Measurements from ENCODE around the gene NEUROD6.

NEUROD6 gene

DNA sequence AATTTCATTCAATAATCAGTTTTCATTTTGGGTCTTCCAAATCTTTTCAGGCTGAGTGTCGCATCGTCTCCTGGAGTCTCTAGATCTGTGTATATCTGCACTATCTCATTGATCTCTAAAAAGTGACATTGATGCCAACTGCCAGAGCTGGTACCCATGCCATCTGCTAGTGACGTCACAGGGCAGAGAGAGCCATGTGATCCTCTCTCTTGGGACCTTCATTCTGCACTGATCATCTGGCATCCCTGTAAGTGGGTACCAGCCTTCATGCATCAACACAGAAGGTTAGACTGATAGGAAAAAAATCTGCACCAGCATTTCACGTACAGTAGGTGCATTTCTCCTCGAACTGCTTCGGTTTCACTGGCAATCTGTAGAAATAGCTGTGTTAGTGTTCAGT, at the start of gene NEUROD6:
Gene NEUROD6 (minus strand): TSS at position 124 of the 400 bp plus-strand sequence. CDS start 1,458 bp downstream, outside the sequence.
- DNase-seq (ENCODE audit: low spot score): no peak

DNA sequence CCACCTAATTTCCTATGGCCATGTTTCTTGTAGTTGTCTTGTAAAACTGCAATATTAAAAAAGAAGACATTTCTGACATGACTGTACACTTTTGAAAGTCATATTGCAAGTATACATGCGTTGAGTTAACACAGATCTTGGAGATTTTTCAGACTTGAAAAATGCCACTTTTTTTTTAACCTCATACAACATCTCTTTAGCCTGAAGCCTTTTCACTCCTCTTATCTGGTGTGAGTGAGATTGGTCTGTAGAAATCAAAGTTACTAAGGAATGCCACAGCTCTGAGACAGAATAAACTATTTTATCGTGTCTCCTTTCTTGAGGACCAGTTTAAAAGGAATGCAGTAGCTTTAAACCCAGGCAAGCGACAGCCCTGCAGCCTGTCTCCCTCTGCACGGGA, 43.9 kb upstream of the NEUROD6 start:
- no peak for DNase-seq (ENCODE audit: low spot score)

DNA sequence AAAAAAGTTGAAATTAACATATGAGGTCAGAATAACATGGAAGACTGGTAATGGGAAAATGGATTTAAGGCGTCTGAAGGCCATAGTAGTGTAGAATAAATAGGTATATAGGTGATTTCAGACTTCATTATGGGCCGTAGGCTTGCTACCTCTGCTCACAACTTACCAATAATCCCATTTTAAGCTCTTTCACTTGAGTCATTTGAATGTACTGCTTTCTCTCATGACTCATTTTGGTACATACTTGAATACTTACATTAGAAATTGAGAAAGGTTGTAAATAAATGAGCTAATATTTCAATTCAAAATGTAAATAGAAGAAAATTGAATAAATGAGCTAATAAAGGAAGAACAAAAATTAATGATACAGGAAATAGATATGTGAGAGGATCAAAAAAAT, 42.2 kb upstream of the NEUROD6 start:
- DNase-seq (ENCODE audit: low spot score): no peak

DNA sequence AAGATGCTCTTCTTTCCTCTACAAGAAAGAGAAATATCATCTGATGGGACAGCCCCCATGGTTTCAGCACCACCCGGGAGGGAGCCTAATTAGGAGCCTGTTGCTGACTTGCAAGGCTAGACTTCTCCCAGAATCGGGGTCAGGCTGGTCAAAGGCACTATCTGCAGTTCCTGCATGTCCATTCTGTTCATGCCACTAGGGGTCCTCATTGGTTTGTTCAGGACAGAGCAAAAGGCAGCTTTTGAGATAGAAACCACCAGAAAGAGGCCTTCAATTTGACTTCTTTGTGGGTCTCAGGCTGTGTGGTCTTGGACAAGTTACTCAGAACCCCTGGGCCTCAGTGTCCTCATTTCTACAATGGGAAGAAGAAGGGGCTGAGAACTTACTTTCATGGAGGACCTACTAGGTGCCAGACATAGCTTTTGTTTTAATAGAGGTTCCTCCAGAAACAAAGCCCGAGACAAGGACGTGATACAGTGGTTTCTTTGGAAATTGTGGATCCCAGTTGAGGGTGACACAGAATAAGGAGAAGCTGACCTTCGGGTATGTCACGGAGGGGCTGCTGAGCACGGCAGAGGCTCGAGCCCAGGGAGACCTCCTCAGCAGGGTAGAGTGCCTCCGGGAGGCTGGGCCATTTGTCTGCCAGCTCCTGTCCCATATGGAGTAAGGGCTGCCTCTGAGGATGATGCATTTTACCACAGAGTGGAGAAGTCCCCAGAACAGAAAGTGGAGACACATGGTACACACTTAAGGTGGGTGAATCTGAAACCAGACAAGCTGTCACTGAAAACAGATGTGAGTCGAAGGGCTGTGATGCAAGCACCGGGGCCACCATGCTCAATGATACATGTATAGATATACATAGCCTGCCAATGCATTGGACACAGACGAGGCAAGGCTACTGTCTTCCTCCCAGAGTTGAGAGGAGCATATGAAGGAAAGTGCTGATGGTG, 33.1 kb upstream of the NEUROD6 start:
- peak; percentile 68 for DNase-seq (ENCODE audit: low spot score)

DNA sequence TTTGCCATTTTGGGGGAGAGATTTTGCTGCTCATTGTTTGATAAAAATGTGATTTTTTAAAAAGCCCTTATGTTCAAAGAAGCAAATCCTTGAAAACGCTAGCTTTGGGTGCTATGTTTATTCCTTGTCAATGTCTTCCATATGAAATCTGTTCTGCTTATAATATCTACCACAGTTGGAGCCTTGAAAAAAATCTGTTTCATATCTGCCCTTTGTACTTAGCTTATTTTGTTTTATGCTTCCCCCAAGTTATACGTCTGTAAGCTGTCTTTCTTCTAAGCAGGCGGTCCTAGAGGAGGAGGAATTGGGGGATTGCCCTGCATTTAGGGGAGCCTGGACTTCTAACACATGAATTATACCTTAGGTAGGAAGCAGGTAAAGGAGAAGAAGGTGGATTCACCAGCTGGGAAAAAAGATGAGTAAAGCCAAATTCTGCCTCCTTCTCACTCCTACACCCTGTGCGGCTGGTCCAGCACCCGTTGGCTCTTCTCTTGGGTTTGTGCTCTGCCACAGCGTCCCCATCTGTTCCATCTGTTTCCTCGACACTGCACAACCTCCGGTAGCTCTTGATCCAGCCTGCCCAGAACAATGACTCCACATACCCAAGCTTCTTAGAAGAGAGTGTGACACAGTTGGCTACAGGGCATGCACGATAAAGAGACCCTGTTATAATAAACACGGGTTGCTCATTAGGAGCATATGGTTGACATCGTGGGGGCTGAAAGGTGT, 31.9 kb upstream of the NEUROD6 start:
- no peak for DNase-seq (ENCODE audit: low spot score)

DNA sequence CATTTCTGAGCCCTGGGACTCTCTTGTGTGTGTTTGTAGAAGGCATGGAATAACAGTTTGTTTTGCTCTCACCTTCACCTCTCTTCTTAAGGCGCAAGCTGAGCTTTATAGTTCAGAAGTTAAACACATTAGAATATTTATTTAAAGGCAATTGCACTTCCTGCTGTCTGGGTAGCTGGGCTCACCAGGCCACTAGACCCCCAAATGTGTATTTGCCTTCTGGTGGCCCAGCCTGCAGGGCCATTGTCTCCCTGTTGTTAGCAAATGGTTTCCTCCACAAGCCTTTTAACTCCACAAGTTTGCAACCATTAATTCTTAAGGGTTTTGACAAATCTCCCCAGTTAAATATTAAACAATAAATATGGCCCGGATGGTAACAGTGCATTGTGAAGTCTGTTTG, 31.1 kb upstream of the NEUROD6 start:
- no peak for DNase-seq (ENCODE audit: low spot score)

DNA sequence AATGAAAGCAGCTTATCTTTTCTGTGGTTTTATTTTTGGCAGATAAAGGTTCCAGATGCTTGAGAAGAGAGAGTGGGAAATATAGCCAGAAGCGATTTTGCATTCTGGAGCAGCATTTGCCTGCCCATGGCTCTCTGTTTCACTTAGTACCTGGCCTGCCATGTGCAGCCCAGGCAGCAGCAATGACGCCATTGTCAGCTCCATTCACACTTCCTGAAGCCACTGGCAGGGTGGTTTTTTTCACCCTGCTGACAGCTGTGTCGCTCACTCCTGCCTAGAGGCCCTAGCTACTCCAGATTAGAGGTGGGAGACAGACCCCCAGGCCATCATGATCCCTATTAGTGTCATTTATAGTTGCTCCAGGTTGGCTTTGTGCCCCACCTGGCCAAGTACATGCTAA, 30.1 kb upstream of the NEUROD6 start:
- no peak for DNase-seq (ENCODE audit: low spot score)

DNA sequence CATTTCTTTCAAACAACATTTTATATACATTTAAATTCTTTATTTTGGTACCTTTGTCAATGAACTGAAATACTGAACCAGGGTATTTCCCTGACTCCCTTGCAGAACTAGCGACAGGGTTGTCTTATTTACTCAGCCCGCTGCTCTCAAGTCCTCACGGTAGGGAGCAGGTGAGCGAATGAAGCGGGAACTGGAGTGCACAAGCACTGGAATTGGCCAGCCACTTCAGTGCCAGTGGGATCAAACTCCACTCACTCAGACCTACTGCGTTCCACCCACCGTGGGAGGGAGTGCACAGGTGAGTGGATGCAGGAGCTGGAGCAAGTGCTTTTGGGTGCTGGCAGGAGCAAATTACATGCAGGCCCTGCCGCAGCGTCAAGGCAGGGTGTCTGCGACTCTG, 28.1 kb upstream of the NEUROD6 start:
- no peak for DNase-seq (ENCODE audit: low spot score)

DNA sequence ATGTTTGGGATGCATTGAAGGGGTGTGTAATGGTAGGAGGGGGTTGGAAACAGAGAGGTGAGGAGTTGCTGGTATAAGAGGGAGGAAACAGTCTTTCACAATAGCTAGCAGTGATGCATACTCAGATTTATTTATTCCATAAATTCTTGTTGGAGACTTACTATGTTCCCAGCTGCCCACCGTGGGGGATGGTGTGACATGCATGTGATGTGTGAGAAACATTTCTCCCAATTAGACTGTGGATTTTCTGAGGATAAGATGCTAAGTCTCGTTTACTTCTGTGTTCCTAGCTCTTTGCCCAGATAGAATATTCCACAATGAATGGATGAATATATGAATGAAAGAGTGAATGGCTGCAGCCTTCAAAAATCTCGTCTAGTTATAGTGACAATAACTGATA, 23.0 kb upstream of the NEUROD6 start:
- DNase-seq (ENCODE audit: low spot score): no peak

DNA sequence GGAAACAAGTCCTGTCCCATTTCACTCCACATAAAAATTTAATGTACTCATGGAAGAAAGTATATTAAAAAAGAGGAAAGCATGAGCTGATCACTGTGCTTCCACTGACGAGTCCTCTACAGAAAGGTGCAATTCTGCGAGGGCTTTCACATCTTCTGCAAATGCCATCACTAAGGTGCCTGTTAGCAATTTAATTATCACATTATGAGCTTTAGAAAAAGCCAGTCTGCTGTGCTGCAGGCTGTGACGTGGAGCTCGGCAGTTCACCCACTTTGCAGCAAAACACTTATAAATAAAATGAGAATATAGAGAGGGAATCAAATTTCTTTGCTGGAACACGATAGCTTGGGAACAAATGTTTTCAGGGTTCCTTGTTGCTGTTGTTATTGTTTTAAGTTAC, 22.5 kb upstream of the NEUROD6 start:
- no peak for DNase-seq (ENCODE audit: low spot score)

DNA sequence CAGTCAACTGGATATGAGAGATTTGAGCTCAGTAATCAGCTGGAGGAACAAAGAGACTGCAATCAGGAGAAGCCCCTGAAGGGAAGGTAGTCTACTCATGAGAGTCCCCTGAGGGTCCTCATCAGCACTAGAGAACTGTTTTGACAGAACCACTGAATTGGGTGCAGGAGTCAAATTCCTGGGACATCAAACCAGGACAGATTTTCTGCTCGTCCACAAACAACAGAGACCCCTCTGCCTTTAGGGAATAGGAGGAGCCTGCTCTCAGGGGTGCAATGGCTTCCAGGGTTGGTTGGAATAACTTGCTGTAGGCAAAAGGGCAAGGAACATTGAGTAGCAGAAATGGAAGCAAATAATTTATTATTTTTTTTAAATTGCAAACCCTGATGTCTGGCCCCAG, 21.9 kb upstream of the NEUROD6 start:
- DNase-seq (ENCODE audit: low spot score): no peak

DNA sequence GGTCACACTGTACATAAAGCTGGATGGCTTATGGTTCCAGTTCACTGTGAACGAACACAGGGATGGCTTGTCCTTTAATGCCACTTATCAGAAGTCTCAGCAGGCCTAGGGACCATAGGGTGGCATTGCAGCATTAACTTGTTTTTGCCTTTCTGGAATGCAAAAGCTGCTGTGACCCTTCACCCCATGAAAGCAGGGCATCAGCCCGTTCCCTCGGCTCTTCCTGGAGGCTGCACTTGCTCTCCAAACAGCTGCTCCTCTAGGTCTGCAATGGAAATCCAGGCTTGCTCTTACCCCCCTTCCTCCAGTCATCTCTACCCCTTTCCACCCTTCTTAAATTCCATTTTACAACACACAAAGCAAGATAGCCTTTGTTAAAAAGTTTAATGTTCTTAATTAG, 17.9 kb upstream of the NEUROD6 start:
- no peak for DNase-seq (ENCODE audit: low spot score)

DNA sequence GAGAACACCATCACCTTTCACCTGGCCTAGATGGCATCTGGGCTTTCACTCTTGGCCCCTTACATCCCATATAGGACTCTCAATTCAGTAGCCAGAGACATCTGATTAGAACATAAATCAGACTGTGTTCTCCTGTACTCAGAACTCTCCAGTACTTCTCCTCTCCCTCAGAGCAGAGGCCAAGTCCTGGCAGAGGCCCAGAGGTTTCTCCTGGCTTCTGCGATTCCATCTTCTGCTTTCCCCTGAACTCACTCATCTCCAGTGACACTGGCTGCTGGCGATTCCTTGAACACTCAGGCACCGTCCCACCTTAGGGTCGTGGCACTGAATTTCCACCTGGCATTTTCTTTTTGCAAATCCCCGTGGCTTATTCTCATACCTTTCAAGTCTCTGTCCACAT, 4.9 kb upstream of the NEUROD6 start:
- no peak for DNase-seq (ENCODE audit: low spot score)

DNA sequence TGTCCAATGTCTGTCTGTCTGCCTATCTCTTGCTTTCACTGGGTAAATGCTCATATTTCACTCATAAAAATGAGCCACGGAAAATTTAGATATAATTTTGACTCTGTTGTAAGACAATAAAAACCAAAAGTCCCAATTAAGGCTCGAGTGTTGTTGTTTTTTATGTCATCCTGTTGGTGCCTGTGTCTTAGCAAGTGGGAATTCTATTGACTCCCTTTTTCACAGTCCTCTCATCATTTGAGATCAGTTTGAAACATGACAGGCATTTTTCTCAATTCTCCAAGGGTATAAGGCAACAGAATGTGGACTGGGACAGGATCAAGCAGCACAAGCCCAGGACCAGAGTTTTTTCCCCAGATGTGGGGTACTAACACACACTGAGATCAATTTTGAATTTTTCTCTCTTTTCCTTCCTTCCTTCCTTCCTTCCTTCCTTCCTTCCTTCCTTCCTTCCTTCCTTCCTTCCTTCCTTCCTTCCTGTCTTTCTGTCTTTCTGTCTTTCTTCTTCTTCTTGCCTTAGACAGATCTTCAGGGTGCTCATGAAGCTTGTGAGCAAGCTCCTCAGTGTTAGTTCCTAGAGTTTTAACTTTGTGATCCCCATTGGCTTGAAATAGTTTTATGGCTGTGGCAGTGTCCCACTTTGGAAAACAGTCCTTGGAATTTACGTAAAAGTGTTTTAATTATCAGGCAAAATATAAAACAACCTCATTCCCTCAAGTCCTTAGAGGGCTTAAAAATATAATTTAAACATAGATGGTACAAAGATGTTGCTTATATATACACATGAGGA, 3.2 kb upstream of the NEUROD6 start:
- no peak for DNase-seq (ENCODE audit: low spot score)

DNA sequence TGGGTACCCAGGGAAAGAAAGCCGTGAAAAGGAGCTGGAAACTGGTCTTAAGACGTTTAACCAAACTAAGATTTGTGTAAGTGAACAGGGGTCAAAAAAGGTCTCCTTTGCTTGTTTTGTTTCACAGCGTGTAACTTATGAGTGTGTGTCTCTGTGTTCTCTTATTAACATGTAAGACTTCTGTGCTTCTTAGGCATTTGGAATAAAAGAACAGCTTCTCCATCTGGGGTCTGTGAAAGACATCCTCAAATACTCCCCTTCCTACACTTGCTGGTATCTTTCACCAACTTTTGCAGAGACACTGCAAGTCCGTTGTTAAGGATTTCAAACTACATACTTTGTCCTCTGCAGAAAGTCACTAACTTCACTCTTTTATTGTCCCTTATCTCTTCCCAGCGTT, 615 bp upstream of the NEUROD6 start:
- DNase-seq (ENCODE audit: low spot score): no peak

DNA sequence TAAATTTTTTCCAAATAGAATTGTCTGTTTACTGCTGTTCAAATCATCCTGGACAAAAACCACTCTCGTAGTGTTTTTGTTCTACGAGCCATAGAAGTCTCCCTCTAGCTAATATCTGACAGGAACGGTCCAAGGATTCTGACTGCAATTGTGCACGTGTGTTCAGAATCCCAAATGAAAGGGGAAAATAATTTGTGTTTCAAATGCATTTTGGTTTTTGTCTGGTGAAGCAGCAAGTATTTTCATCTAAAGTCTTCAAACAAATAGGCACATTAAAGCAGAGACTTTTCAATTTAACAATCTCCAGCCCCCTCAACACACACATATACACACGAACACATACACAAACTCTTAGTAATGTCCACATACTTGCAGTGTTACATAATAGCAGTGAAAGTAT, 475 bp downstream of the NEUROD6 start:
- no peak for DNase-seq (ENCODE audit: low spot score)

DNA sequence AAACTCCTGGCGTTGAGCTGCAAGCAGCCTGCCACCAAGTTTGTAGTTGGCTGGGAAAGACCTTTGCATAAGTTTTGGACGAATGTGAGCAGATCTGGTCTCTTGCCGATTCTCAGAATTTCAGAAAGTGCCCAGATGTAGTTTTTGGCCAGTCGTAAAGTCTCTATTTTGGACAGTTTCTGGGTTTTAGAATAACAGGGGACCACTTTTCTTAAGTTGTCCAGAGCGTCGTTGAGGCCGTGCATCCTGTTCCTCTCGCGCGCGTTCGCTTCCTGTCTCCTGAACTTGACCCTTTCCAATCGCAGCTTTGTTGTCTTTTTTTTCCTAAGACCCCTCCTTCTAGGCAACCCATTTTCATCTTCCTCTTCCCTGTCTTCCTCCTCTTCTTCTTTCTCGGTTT, 1.8 kb downstream of the NEUROD6 start:
- DNase-seq (ENCODE audit: low spot score): no peak

DNA sequence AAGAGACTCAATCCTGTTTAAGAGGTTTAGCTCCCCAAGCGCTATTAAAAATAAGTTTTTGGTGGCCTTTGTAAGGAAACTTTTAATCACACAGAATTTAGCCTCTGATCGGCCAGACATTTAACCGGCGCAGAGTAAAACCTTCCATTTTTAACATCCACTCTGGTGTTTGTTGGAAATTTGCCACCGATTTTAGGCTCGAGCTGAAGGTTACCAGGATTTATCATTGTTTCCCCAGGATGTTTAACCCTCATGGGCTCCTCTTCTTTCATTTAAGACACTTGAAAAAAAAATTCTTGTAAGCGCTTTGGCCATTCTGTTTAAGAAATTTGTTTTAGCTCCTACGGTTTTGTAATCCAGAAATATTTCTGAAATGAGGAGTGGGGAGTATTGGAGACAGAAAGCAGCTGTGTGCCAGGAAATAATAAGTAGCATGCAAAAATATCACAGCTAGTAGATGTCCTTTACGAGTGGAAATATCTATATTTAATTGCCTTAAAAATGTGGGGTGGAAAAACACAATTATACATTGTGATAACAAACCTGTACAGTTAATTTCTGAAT, 3.4 kb downstream of the NEUROD6 start:
- DNase-seq (ENCODE audit: low spot score): no peak

DNA sequence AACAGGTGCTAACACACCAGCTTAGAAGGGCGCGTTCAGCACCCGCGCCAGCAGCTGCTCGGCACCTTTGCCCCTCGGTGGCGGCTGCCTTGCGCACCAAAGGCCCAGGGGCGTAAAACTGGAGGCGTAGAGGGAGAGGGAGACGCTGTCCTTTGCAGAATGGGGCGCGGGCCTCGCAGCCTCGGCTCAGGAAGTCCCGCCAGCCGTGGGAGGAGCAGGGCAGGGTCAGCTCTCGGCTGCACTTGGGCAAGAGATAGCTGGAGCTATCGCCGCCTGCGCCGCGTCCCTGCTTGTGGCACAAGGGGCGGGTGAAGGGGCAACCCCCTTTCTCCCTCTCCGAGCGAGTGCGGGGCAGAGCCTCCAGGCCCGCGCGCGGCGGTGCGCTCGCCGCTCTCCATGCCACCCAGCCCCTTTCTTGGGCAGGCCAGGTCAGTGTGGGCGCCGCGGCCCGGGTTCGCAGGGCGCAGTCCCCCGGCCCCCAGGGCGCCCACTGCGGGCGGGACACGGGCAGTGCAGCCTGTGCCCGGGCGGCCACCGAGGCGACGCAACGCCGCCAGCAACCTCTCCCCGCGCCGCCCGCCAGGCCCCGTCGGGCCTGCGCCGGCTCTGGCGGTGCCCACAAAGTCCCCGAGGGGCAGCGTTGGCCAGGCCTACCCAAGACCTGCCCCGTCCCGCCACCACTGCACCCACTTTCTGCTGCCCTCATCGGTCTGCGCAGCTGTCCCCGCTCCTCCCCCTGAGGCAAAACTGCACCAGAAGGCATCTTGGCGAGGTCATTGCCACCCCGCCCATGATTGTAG, 4.1 kb downstream of the NEUROD6 start:
- no peak for DNase-seq (ENCODE audit: low spot score)

DNA sequence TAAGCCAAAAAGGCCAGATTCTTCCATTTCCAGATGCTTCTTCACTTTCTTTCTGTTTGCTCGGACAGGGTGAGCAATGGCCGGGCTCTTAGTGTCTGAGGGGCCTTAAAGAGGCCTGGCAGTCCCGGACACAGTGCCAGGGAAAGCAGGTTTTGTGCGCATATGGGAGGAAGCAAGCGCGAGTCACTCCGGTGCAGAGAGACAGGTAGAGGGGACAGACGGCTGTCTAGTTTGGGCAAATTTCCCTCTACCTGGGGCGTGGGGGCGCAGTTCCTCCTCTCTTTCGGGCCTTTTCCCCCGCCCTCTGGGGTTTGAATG, 4.7 kb downstream of the NEUROD6 start:
- no peak for DNase-seq (ENCODE audit: low spot score)

DNA sequence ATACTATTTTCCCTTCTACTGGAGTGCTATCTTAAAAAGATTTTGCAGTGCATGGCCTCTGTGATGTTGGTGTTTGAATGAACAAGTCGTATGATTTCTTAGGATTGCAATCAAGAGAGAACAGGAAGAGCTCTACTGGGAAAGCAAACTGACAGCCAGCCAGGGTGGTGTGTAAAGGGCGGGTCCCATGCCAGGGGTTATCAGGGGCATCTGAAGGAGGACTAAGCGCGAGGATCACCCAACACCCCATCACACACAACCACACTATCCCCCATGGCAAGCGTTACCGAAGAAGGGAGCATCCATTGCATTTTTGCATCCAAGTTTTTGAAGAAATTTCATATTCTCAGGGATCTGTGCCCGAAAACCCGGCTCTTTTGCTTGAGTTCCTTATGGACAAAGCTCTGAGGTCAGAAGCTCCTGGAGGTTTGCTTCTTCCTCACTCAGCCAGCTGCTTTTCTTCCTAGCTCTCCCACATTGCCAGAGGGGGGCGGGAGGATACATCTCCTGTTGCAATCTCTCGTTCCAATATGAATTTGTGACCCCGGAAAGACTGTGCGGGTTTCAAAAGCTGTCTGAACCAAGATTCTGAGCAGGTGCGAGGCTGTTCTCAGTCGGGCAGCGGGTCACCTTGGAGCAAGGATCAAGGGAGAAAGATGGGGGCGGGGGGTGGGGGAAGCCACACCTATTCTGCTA, 5.2 kb downstream of the NEUROD6 start:
- DNase-seq (ENCODE audit: low spot score): no peak
